Pancreas (tissue), 10 donors: ENCODE results near the gene KBTBD13. TPM values are rescaled to one million over a fixed set of nuclear protein-coding genes. Genes with fewer than 3 reads are reported as not detected.
A peak's percentile ranks its signal among the peaks of the same experiment; 100 is the strongest.

Experiments
- ATAC-seq, 4 donors: fragments of 200-7000 bp; cut with Tn5 transposase; one replicate each; pipeline versions ENCODE4 v1.8.0 to v1.9.1; 2020; ENCODE audit warnings: mild to moderate bottlenecking in 4 of 4, moderate library complexity in 4 of 4
- DNase-seq, 6 donors: peaks; one replicate each; pipeline ENCODE4 v3.0.0-alpha.2; 2020
- FAIRE-seq: peaks from 2 replicates; lab custom pipeline; 2012; peaks lifted over from hg19 to GRCh38; lab: Jason Lieb, UNC
- H3K27ac ChIP-seq, 4 donors: fragments of 200-600 bp; sonication (generic); 1 replicate in 3 of 4; 2 replicates in 1 of 4; pipeline versions ENCODE4 v1.5.0 to v1.8.0; 2020
- H3K27me3 ChIP-seq, 4 donors: fragments of 200-600 bp; one replicate each; pipeline ENCODE4 v1.8.0; 2021
- H3K36me3 ChIP-seq, 3 donors: fragments of 200-600 bp; sonication (generic) in 1 of 3; one replicate each; pipeline versions ENCODE4 v1.5.0 to v1.8.0; 2020 to 2021
- H3K4me1 ChIP-seq, 3 donors: fragments of 200-600 bp; one replicate each; pipeline ENCODE4 v1.8.0; 2021
- H3K4me3 ChIP-seq, 4 donors: fragments of 200-600 bp; sonication (generic) in 2 of 4; one replicate each; pipeline versions ENCODE4 v1.5.0 to v1.8.0; 2020 to 2021
- H3K9me3 ChIP-seq, 4 donors: fragments of 200-600 bp; one replicate each; pipeline ENCODE4 v1.8.0; 2021
- WGBS, 2 donors: extraction: QIAGEN DNeasy Blood & Tissue Kit; methylation state at CpG; one replicate each; pipeline ENCODE4 v1.1.7; 2013; 5-methylcytosine and 5-hydroxymethylcytosine counted together
- intact Hi-C, 3 donors: fragments of 100-400 bp; cut with DNase I; formaldehyde crosslinking; loops; one replicate each; pipeline versions ENCODE4 v1.11.1 to v1.14.2; 2022
- polyA plus RNA-seq, 2 donors: library from polyadenylated mRNA; stranded (reverse); fragments of 200-250 nt; gene quantifications; one replicate each; pipeline ENCODE4 v1.2.3, GENCODE V29; 2013
- total RNA-seq, 6 donors: library from RNA; stranded (reverse); fragmentation: NEBNext Ultra II Directional in 4 of 6; extraction: Animal tissue kit (Norgen Biotek cat#: 25700) in 4 of 6; gene quantifications; one replicate each; pipeline versions ENCODE4 v1.2.1 to v1.2.4, GENCODE V29; 2021 to 2023
- TF ChIP-seq, protein P1 (sequence below), 4 donors: fragments of 200-600 bp; sonication (generic) in 3 of 4; IDR thresholded peaks; one replicate each; pipeline versions ENCODE4 v1.5.0 to v1.8.0; 2021; ENCODE audit warnings: antibody characterized with exemption in 4 of 4
- donor health status: healthy with polysubstance abuse.
- donor health status: DM: no; HTN: no; CAD: no; lungs with moderate emphysema.
- donor health status: DM: no; HTN: no; CAD: no.
- donor health status: control.
- donor health status: control.
- donor health status: Bipolar disorder and iron deficiency.
- donor health status: DM: yes; HTN: yes; CAD: no.
- donor health status: DM: no; HTN: no; CAD: no.
- donor health status: DM: no; HTN: no; CAD: no.
- donor health status: DM: yes; HTN: yes; CAD: no.

KBTBD13 gene
- total and polyA plus RNA-seq, 8 donors: not detected

DNA sequence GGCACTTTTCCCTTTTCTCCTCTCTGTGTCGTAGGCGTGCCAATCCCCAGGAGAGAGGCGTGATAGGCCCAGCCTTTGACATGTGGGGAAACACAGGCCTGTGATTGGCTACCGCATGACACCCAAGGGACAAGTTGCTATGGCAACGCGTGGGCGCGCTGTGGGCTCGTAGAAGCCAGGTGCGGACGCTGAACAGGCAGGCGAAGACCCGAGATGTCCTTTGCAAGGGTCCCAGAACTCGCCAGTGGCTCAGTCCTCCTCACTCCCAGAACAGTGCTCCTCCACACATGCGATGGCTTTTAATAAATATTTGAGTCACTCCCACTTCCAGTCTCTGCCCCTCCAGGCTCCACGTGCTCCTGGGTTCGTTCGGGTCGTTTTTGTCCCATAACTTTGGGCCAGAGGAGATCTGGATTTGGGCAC, 27.1 kb upstream of the KBTBD13 start:
- Histone ChIP-seq H3K27me3 (no peaks in the 10 kb centered on the region), H3K36me3 (no peaks in the 10 kb centered on the region), H3K4me1 (peaks cover 0 to 2% (median 0%) of the 10 kb centered on the region in 3 donors), H3K4me3 (peak overlapping the region in 2 of 4 donors; percentile 13 to 41), H3K27ac (no peak overlapping the region), H3K9me3 (no peaks in the 10 kb centered on the region)
- no peak for FAIRE-seq
- ATAC-seq: peak; percentile 96 to 98 (median 98)
- 1 to 2% methylated on average over 19 of the region's 19 CpGs for WGBS, 2 donors
- TF ChIP-seq, protein P1, sequence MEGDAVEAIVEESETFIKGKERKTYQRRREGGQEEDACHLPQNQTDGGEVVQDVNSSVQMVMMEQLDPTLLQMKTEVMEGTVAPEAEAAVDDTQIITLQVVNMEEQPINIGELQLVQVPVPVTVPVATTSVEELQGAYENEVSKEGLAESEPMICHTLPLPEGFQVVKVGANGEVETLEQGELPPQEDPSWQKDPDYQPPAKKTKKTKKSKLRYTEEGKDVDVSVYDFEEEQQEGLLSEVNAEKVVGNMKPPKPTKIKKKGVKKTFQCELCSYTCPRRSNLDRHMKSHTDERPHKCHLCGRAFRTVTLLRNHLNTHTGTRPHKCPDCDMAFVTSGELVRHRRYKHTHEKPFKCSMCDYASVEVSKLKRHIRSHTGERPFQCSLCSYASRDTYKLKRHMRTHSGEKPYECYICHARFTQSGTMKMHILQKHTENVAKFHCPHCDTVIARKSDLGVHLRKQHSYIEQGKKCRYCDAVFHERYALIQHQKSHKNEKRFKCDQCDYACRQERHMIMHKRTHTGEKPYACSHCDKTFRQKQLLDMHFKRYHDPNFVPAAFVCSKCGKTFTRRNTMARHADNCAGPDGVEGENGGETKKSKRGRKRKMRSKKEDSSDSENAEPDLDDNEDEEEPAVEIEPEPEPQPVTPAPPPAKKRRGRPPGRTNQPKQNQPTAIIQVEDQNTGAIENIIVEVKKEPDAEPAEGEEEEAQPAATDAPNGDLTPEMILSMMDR (IDR thresholded peaks at IDR 0.05): no peak
- intact Hi-C loops: no loop called here
- peak; percentile 84 to 94 (median 89) for DNase-seq

DNA sequence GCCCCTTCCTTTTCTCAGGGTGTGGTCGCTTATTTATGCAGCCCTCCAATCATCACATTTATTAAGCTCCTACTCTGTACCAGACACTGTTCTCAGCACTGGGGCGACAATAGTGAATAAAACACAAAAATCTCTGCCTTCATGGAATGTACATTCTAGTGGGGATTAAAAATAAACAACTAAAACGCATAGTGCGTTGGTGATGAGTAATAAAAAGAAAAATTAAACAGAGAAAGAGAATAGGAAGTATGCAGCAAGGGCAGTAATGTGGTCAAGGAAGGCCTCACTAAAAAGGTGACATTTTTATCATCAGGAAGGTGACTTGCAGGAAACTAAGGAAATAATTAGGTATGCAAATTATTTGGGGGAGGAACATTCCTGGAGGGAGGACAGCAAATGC, 26.3 kb upstream of the KBTBD13 start:
- DNase-seq (no peak), FAIRE-seq (no peak), ATAC-seq (no peak)
- Histone ChIP-seq H3K27me3 (no peaks in the 10 kb centered on the region), H3K27ac (no peak overlapping the region), H3K36me3 (no peaks in the 10 kb centered on the region), H3K4me1 (no peaks in the 10 kb centered on the region), H3K9me3 (no peaks in the 10 kb centered on the region), H3K4me3 (no peak overlapping the region)
- TF ChIP-seq, protein P1 (IDR thresholded peaks at IDR 0.05): no peak
- intact Hi-C loops: loop anchor here in 1 of 3 donors (10.0 kb wide), 1 partner anchor 225 kb away; no protein-coding TSS in a partner anchor
- 57 to 70% methylated on average over 4 of the region's 4 CpGs for WGBS, 2 donors

DNA sequence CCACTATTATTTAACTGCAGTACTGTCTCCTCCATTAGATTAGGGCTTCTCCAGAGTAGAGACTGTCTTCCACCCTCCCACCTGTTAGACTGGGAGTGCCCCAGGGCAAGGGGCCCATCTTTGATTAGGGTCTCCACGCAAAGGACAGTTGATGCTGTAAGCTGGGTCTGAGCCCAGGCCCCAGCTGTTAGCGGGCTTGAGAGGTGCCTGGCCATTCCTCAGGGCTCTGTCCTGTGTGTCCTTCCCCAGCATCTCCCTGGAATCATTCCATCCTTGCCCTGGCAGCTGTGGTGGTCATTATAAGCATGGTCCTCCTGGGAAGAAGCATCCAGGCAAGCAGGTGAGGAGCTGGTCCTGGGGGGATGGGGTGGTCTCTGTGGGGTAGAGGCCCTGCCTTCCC, 25.3 kb upstream of the KBTBD13 start:
- H3K27ac ChIP-seq: no peak overlapping the region
- no peak overlapping the region for H3K4me3 ChIP-seq
- H3K4me1 ChIP-seq: no peaks in the 10 kb centered on the region
- no peak for FAIRE-seq
- no peaks in the 10 kb centered on the region for H3K9me3 ChIP-seq
- no peak for DNase-seq
- 64 to 65% methylated on average over 2 of the region's 2 CpGs for WGBS, 2 donors
- H3K36me3 ChIP-seq: no peaks in the 10 kb centered on the region
- intact Hi-C loops: loop anchor here in 1 of 3 donors (10.0 kb wide), 1 partner anchor 224 kb away; no protein-coding TSS in a partner anchor
- H3K27me3 ChIP-seq: no peaks in the 10 kb centered on the region
- TF ChIP-seq, protein P1 (IDR thresholded peaks at IDR 0.05): no peak
- ATAC-seq: no peak

GRCh38 chr15:65052956-65053355, 23.6 kb upstream of the KBTBD13 start:
- Histone ChIP-seq H3K27ac (no peak overlapping the region), H3K9me3 (no peaks in the 10 kb centered on the region), H3K4me3 (no peak overlapping the region), H3K27me3 (no peaks in the 10 kb centered on the region), H3K36me3 (no peaks in the 10 kb centered on the region), H3K4me1 (no peaks in the 10 kb centered on the region)
- DNase-seq (no peak), FAIRE-seq (no peak), ATAC-seq (no peak)
- intact Hi-C loops: loop anchor here in 1 of 3 donors (10.0 kb wide), 1 partner anchor 222 kb away; no protein-coding TSS in a partner anchor
- TF ChIP-seq, protein P1 (IDR thresholded peaks at IDR 0.05): no peak
- 79 to 80% methylated on average over 2 of the region's 2 CpGs for WGBS, 2 donors
